PC-3 (cell line): ENCODE results near the gene MAPKAPK3.

Experiments used
- CTCF ChIP-seq: fragments of 300-600 bp; sonication (generic); conservative IDR thresholded peaks from 2 replicates; pipeline ENCODE4 v1.5.1; 2017; ENCODE audit warnings: antibody characterized with exemption, low read depth, mild to moderate bottlenecking, low read length
- EZH2 ChIP-seq: fragments of 300-600 bp; sonication (generic); IDR thresholded peaks from one replicate; pipeline ENCODE4 v1.6.1; 2017; ENCODE audit warnings: antibody characterized with exemption, mild to moderate bottlenecking, low read length; ENCODE audit not compliant: unreplicated experiment

GRCh38 chr3:50632450-50632849, 15.5 kb downstream of the MAPKAPK3 start:
- TF ChIP-seq CTCF (no peak), EZH2 (no peak)
